Activated naive CD4-positive, alpha-beta T cell treated with anti-CD3 and anti-CD28 coated beads for 36 hours (primary cell): ENCODE results near the gene YIPF2. TPM values are rescaled to one million over a fixed set of nuclear protein-coding genes. Genes with fewer than 3 reads are reported as not detected.
"Not testable (repeated sequence)": the region's sequence is repeated elsewhere in the genome, so short reads cannot be mapped to it uniquely, and the experiment has no call there.

Source experiments
- CTCF ChIA-PET: fragments of 350-600 bp; sonication (Branson Sonifier 250); formaldehyde crosslinking; loops from one replicate; lab custom pipeline; 2021; ENCODE audit warnings: antibody characterized with exemption; lab: Charles Lee
- DNase-seq: peaks from one replicate; pipeline ENCODE4 v3.0.0-alpha.2; 2020
- H3K27ac Mint-ChIP-seq: one replicate; pipeline ENCODE4 v1.8.0; 2021; ENCODE audit warnings: mild to moderate bottlenecking, mixed read lengths
- H3K27me3 Mint-ChIP-seq: one replicate; pipeline ENCODE4 v1.8.0; 2021; ENCODE audit warnings: low read depth, mixed read lengths
- H3K36me3 Mint-ChIP-seq: one replicate; pipeline ENCODE4 v1.8.0; 2021; ENCODE audit warnings: low read depth, mixed read lengths
- H3K4me1 Mint-ChIP-seq: one replicate; pipeline ENCODE4 v1.8.0; 2021; ENCODE audit warnings: low read depth, mixed read lengths
- H3K4me3 Mint-ChIP-seq: one replicate; pipeline ENCODE4 v1.8.0; 2021; ENCODE audit warnings: mild to moderate bottlenecking, moderate library complexity, mixed read lengths
- H3K9me3 Mint-ChIP-seq: one replicate; pipeline ENCODE4 v1.8.0; 2021; ENCODE audit warnings: mixed read lengths
- intact Hi-C: fragments of 100-400 bp; cut with micrococcal nuclease; formaldehyde crosslinking; loops from one replicate; pipeline ENCODE4 v1.15.1; 2023
- total RNA-seq, 2 experiments: library from RNA; stranded (reverse); gene quantifications; one replicate each; pipeline ENCODE4 v1.2.3, GENCODE V29; 2021

YIPF2 gene
- total RNA-seq, 2 experiments from 2014 or later, result 22.7 to 25.4 TPM

DNA sequence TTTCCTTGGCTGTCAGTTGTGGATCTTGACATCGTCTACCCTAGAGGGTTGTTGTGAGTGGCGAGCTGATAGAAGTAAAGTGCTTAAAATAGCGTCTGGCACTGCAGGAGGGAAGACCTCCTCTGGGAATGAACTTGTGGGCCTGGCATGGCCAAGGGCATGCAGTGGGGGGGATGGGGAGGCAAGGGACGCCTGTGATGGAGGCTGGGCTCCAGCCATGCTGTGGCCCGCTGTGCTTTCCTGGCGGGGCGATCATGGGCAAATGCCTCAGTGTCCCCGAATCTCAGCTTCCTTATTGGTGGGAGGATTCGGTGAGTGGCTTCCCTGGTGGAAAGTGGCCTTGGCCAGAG, 46.4 kb downstream of the YIPF2 start:
- DNase-seq, result no peak
- no peaks in the 10 kb centered on the region for H3K27me3 Mint-ChIP-seq
- no peaks in the 10 kb centered on the region for H3K9me3 Mint-ChIP-seq
- no peak overlapping the region for H3K27ac Mint-ChIP-seq
- H3K4me3 Mint-ChIP-seq, result no peak overlapping the region
- CTCF ChIA-PET, result interaction anchor here (0.6 kb wide), 1 partner anchor 18 kb away, joined by 3 read pairs; no protein-coding TSS in a partner anchor
- intact Hi-C loops, result no loop called here
- peaks cover 31% of the 10 kb centered on the region for H3K4me1 Mint-ChIP-seq
- peaks cover 9% of the 10 kb centered on the region for H3K36me3 Mint-ChIP-seq

DNA sequence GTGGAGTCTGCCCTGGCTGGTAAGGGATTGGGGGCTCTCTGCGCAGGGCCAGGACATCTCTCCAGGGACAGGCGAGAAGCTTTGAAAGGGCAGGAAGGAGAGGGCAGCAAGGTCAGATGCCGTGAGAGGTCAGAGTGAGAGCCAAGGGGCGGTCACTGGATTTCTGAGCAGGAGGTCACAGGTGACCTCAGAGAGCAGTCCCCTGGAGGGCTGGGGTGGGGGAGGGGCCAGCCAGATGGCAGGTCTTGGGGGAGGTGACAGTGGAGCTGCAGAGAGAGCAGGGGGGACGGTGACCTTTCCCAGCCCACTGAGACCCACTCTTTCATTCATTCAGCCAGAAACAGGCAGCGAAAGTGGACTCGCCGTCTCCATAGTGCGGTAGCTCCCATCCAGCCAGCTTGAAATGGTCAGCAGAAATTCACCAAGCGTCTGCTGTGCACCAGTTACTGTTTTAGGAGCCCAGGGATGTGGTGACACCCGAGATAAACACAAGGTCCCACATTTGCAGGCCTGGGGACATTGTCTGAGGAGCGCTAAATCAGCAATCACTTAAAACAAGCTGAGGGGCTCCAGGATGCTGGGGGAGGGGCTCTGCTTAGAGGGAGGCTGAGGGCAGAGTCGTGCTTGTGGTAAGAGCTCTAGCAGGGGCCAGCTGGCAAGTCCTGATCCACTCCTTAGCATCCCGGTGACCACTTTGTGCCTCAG, 46.9 kb downstream of the YIPF2 start:
- Mint-ChIP-seq H3K9me3 (no peaks in the 10 kb centered on the region), H3K36me3 (peaks cover 9% of the 10 kb centered on the region), H3K27me3 (no peaks in the 10 kb centered on the region), H3K4me3 (no peak overlapping the region), H3K4me1 (peaks cover 35% of the 10 kb centered on the region), H3K27ac (no peak overlapping the region)
- intact Hi-C loops, result no loop called here
- no peak for DNase-seq
- CTCF ChIA-PET, result interaction anchor here (0.6 to 1.0 kb wide), 1 partner anchor 17 kb away, joined by 3 to 4 read pairs; no protein-coding TSS in a partner anchor

DNA sequence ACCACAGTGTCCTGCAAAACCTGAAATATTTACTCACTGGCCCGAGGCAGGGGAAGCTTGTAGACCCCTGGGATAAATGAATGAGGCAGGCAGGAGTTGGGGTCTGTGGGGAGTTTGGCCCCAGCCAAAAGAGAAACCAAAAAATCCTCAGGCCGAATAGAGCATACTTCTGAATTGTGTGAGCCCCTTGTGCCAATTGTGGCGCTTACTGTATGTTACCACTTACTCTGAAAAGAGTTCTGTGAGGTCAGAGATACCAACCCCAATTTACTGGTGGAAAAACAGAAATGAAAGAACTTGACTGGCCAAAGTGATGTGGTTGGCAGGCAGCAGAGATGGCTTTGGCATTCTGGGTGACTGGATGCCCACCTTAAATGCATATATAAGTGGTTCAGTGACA, 50.2 kb downstream of the YIPF2 start:
- CTCF ChIA-PET, result interaction anchor here (0.8 to 2.2 kb wide), 4 partner anchors 11 to 167 kb away, joined by 3 to 10 read pairs (median 3); no protein-coding TSS in a partner anchor
- intact Hi-C loops, result no loop called here
- peaks cover 9% of the 10 kb centered on the region for H3K36me3 Mint-ChIP-seq
- no peak for DNase-seq
- H3K27ac Mint-ChIP-seq, result peak overlapping the region; percentile 76
- H3K4me3 Mint-ChIP-seq, result no peak overlapping the region
- no peaks in the 10 kb centered on the region for H3K9me3 Mint-ChIP-seq
- no peaks in the 10 kb centered on the region for H3K27me3 Mint-ChIP-seq
- peaks cover 43% of the 10 kb centered on the region for H3K4me1 Mint-ChIP-seq

DNA sequence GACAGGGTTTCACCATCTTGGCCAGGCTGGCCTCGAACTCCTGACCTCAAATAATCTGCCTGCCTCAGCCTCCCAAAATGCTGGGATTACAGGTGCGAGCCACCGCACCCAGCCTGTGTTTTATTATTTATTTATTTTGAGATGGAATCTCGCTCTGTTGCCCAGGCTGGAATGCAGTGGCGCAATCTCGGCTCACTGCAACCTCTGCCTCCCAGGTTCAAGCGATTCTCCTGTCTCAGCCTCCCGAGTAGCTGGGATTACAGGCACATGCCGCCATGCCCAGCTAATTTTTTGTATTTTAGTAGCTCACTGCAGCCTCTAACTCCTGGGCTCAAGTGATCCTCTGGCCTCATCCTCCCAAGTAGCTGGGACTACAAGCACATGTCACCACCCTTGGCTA, 50.8 kb downstream of the YIPF2 start:
- Mint-ChIP-seq H3K27ac (peak overlapping the region; percentile 76), H3K4me1 (peaks cover 49% of the 10 kb centered on the region)
- intact Hi-C loops, H3K4me3 Mint-ChIP-seq, H3K27me3 Mint-ChIP-seq, DNase-seq, H3K36me3 Mint-ChIP-seq, H3K9me3 Mint-ChIP-seq: not testable (repeated sequence)
- CTCF ChIA-PET, result interaction anchor here (0.6 to 2.2 kb wide), 6 partner anchors 11 to 167 kb away, joined by 3 to 10 read pairs (median 3); no protein-coding TSS in a partner anchor

DNA sequence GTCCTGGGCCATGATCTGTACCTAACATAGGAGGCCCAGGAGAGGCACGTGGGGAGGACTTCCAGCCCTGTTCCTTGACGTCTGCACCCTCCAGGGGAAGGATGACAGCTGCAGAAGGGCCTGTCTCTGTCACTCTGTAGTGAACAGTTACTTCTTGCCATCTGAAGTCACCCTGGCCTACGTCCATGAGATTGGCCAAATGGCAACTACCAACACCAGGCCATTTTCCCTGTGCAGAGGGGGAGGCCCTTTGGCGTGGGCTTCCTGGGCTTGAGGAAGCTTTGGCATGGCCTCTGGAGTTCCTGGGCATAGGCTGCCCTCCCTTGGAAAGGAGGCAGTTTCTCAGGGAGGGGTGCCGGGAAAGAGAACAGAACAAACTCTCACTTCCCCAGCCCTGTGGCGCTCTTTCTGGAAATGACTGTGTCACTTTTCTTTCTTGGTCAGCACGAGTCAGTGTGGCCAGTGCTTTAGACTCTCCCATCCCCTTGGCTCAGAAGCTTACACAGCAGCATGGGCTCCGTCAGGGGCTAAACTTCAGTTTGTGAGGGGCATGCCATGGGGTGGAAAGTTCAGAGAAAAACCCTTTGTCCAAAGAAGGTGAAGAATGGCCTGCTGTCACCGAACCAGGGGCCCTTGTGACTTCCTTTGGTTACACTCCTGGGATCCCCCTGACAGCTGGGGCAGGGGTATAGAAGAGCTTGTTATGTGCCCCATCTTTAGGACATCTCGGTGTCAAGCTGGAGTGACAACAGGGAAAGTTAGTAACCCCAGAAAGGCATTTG, 51.8 kb downstream of the YIPF2 start:
- CTCF ChIA-PET, result interaction anchor here (0.6 to 2.2 kb wide), 3 partner anchors 13 to 62 kb away, joined by 3 to 10 read pairs (median 4); no protein-coding TSS in a partner anchor

DNA sequence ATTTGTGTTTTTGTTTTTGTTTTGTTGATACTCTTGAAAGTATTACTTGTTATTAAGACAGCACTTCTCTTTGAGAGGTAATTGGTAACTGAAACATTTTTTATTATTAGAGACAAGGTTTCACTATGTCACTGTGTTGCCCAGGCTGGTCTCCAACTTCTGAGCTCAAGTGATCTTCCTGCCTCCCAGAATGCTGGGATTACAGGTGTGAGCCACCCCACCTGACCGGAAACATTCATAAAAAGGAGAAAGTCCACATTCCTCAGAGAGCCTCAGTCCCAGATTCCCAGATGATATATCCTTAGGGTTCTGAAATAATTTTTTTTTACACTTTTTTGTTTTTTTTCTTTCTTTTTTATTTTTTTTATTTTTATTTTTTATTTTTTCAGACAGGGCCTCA, 54.4 kb downstream of the YIPF2 start:
- intact Hi-C loops, result no loop called here
- no peak overlapping the region for H3K4me3 Mint-ChIP-seq
- H3K27me3 Mint-ChIP-seq, result no peaks in the 10 kb centered on the region
- no peak overlapping the region for H3K27ac Mint-ChIP-seq
- DNase-seq, result no peak
- H3K4me1 Mint-ChIP-seq, result peaks cover 49% of the 10 kb centered on the region
- CTCF ChIA-PET, result interaction anchor here (3.5 kb wide), 1 partner anchor 9 kb away, joined by 33 read pairs; no protein-coding TSS in a partner anchor
- H3K36me3 Mint-ChIP-seq, result peaks cover 2% of the 10 kb centered on the region
- H3K9me3 Mint-ChIP-seq, result no peaks in the 10 kb centered on the region

More for the DNA sequence above, 51.8 kb downstream of the YIPF2 start:
- intact Hi-C loops, result no loop called here
- no peaks in the 10 kb centered on the region for H3K27me3 Mint-ChIP-seq
- DNase-seq, result no peak
- H3K9me3 Mint-ChIP-seq, result no peaks in the 10 kb centered on the region
- peaks cover 7% of the 10 kb centered on the region for H3K36me3 Mint-ChIP-seq
- peaks cover 51% of the 10 kb centered on the region for H3K4me1 Mint-ChIP-seq
- no peak overlapping the region for H3K27ac Mint-ChIP-seq
- H3K4me3 Mint-ChIP-seq, result no peak overlapping the region

DNA sequence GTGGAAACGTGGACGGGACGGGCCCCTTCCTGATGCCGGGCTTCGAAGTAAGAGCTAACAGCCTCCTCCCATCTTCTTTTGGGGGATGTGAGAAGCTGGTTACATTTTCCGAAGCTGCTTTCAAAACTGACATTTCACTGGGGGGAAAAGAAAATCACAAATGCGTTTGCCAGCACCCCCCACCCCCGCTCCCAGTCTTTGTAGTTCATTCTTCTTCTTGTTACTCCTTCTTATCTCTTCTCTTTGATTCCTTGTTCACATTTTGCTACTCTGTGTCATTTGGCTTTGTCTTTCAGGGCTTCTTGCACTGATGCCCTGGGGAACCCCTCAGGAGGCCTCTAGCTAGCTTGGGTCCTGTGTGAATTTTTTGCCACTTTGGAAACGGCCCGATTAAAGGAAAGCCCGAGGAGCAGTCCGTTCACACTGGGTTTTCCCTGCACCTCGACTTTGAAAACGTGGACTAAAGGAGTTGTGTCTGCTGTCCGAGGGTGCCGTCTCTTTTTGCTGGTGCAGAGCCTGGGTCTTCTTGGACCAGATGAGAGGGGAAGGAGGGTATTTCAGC, 55.8 kb downstream of the YIPF2 start:
- Mint-ChIP-seq H3K36me3 (peaks cover 1% of the 10 kb centered on the region), H3K4me3 (peak overlapping the region; percentile 82), H3K9me3 (no peaks in the 10 kb centered on the region), H3K27ac (peak overlapping the region; percentile 85), H3K4me1 (peaks cover 42% of the 10 kb centered on the region), H3K27me3 (no peaks in the 10 kb centered on the region)
- CTCF ChIA-PET, result interaction anchor here (0.7 to 3.5 kb wide), 12 partner anchors 8 to 254 kb away, joined by 3 to 33 read pairs (median 3); no protein-coding TSS in a partner anchor
- DNase-seq, result peak; percentile 48
- intact Hi-C loops, result no loop called here

Other genes starting within 250 kb of the YIPF2 start
- 10 to 100 TPM; 48.9 to 51.3 TPM for gene QTRT1, start 227.2 kb downstream of the YIPF2 start, total RNA-seq
- 100 to 1,000 TPM; 144 to 148 TPM for gene DNM2, start 210.6 kb downstream of the YIPF2 start, total RNA-seq
- 10 to 100 TPM; 15.3 to 16.7 TPM for gene TMED1, start 92.4 kb downstream of the YIPF2 start, total RNA-seq
- gene C19orf38, start 80.2 kb downstream of the YIPF2 start, total RNA-seq, result 1 to 10 TPM; 4.4 to 4.8 TPM
- gene CARM1, start 57.1 kb downstream of the YIPF2 start, total RNA-seq, result 10 to 100 TPM; 88.4 to 89.3 TPM
- 10 to 100 TPM; 11.0 to 12.7 TPM for gene TIMM29, start 172 bp upstream of the YIPF2 start, total RNA-seq
- gene SMARCA4, start 32.4 kb upstream of the YIPF2 start, total RNA-seq, result 10 to 100 TPM; 88.6 to 98.6 TPM
- gene LDLR, start 160.8 kb upstream of the YIPF2 start, total RNA-seq, result 10 to 100 TPM; 64.2 to 64.9 TPM
- gene SPC24, start 227.1 kb upstream of the YIPF2 start, total RNA-seq, result 100 to 1,000 TPM in 1 of 2 experiments, 10 to 100 TPM in 1; 94.7 to 102 TPM